GM21825 (cell line): ENCODE measurements around the gene ASXL1.

Experiments
- ATAC-seq: cut with Tn5 transposase; IDR thresholded peaks from one replicate; pipeline ENCODE4 v1.9.1; 2021; ENCODE audit warnings: mild to moderate bottlenecking, moderate library complexity; ENCODE audit not compliant: unreplicated experiment

ASXL1 gene

DNA sequence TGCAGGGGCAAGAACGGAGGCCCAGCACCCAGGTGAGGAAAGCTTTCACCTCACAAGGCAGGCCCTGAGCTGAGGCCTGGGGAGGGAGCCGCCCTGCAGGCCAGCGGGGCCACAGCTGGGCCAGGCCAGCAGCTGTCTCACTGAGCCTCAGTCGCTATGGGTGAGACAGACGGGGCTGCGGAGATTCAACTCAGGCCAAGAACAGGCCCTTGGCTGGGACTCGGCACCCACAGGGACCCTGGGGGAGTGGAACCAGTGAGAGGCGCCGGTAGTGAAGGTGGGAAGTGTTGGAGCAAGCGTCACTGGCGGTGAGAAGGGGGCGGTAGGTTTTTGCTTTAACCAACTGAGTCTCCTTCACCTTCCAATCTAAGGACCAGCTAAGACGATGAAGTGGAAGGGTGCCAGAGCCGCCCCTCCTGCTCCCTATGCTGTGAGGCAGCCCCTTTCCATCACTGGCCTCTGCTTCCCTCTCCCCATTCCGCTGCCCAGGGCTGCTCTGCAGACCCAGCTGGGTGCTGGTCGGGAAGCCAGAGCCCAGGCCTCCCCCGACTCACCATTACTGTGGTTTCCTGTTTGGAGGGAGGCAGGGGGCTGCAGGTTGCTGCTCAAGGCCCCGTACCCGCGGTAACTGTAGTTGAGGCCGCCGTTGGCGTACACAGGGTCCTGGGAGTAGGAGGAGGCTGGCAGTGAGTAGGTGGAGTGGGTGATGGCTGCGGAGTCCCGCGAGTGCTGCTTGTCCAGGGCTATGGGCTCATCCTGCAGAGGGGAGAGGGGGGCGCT, 93.7 kb downstream of the ASXL1 start:
- no peak for ATAC-seq

DNA sequence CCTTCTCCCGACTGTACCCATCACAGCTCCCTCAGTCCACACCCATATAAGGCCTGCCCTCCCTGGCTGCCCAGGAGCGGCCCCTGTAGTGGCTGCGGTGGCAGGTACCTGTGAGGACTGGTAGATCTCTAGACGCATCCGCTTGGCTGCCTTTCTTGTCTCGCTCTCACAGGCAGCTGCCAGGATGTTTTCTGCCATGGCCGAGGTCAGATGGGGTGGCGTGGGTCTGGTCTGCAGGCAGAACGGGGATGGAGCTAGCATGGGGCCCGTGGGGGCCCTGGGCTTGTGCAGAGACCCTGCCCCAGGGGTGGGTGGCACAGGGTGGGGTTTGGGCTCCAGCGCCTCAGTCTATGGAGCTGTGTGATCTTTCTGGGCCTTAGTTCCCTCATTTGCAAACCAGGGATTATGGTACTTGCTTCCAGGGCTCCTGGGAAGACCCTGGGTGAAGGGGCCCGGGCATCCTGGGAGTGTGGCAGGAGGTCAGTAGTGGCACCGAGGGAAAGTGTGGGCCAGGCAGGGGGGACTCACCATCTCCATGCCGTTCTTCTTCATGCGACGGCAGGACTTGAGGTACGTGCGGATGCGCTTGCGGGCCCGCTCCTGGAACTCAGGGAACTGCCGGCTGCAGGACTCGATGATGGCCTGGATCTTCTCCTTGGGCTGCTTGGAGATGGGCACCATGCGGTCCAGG, 94.8 kb downstream of the ASXL1 start:
- ATAC-seq = no peak

DNA sequence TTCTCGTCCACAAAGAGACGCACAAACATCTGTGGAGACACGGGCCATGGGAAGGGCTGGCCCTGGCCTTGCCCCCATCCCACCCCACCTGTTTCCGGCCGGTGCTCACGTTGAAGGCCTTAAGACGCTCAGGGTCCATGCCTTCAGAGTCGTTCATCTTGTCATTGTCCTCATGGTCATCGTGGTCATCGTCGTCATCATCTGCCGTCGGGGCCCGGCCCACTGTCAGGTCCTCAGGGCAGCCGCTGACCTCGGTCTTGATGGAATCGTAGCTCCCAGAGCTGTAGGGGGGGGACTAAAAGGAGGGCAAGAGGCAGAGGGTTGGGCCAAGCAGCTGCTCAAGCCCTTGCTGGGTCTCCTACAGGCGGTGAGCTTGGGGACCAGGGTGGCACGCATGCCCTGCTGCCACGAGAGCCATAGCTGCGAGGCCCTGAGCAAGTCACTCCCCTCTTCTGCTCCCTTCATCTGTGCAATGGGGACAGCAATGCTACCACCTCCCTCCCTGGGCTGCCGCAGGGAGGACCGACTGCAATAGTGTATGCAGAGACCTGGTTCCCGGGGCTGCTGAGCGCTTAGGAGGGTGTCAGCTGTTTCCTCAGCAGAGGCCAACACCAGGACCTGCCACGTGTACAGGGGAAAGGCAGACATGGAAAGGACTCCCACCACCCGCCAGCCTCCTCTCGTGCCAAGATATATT, 95.5 kb downstream of the ASXL1 start:
- ATAC-seq = no peak

GRCh38 chr20:32454164-32455145, 96.3 kb downstream of the ASXL1 start:
- no peak for ATAC-seq

DNA sequence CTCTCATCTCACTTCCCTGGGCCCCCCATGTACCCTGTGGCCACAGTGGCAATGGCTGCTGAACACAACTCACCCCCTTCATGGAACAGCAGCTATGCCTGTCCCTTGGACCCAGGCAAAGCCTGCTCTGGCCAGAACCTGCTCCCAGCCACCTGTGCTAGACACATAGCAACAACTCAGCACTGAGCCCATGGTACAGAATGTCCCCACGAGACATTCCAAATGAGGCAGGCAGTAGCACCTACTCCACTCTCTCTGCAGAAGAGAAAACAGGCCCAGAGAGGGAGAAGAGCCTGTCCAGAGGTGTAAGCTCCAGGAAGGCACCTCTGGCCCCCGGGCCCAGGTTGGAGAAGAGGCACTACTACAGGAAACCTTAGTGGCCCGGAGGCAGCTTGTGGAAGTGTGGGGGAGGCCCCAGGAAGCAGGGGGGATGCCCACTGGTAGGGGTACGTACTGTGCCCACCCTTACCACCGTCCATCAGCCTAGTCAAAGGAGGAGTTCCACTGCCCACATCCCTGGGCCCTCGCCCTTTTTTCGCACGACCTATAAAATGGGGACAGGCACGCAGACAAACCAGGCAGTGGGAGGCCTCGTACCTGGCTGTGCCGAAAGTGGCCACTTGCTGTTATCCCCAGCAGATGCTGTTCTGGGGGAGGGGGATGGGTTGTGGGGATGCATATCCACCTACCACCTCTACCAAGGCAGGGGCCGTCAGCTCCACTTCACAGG, 97.2 kb downstream of the ASXL1 start:
- no peak for ATAC-seq

GRCh38 chr20:32455901-32456701, 98.0 kb downstream of the ASXL1 start:
- no peak for ATAC-seq

DNA sequence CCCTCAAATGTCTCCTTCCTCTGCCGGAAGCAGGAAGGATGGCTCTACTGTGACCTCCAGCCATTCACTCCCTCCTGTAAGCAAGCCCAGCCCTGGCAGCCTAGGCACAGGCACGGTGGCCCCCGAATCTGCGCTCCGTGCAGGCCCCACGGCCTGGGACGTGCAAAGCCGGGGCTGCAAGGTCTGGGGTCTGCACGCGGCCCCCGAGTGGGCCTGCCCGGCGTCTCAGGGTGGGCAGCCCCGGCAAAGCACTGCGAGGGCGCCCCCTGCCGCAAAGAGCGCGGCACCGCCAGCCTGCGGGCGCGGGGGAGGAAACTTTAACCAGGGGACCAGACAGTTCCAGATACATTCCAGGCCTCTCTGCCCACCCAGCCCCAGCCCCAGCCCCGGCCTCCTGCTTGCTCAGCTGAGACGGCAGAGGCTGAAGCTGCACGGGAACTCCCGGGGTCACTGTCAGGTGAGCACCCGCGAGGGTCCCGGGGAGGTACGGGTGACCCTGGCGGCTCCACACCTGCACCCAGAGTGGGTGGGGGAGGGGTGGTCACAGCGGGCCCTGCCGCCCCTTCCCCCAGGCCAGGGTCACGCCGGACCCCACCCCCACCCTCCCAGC, 98.8 kb downstream of the ASXL1 start:
- ATAC-seq = no peak

DNA sequence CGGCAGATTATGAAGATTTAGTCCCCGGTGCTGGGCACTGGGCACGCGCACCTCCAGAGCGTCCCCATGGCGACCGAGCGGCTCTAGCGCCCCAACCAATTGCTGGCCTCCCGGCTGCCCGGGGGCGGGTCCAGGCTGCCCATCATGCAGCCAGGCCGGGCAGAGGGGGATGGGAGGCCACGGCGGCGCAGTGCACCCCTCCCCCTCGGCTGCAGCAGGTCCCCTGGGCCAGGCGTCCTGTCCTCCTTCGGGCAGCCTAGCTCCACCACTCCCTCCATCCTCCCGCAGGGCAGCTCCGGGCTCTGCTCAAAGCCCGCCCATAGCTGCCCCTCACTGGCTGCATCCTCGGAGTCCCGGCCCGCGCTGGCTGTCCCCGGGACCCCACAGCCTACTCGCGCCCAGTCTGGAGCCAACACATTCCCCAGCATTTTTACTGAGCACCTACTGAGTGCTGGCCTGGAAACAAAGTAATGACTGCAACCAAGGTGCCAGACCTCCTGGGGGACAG, 99.4 kb downstream of the ASXL1 start:
- ATAC-seq = no peak

DNA sequence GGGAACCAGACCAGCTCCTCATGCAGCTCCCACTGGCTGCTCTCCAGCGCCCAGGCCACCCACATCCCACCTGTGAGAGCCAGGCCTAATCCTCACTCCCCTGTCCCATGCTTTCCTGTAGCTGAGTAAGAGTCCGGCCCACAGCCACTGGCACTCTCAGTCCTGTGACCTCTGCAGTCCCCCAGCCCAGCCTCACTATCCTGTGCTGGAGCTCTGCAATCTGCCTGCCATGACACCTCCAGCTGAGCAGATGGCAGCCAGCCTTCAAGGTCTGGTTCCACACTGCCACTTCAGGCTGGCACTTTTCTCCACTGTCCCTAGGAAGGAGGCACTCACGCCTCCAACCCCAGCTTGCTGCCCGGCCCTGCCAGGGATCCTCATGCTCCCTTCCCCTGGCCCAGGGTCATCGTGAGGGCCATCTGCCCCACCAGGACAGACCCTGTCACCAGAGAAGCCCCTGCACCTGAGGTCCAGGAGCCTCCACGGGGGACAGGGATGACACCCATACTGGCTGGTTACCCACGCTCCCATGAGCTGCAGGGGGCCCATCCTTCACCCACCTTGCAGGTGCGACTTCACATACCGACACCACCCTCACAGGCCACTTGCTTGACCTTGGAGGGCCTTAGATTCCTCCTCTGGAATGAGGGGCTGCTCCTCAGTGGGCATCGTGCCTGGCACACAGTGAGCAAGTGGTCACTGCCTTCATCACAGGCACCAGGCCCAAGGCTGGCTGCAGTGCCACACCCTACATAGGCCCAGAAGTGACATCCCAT, 100.1 kb downstream of the ASXL1 start:
- ATAC-seq = no peak

- no peak for ATAC-seq
Measured at GRCh38 chr20:32458837-32459220, 100.7 kb downstream of the ASXL1 start.

GRCh38 chr20:32460231-32460630, 102.1 kb downstream of the ASXL1 start:
- no peak for ATAC-seq

- ATAC-seq = no peak
Measured at GRCh38 chr20:32460683-32461320, 102.7 kb downstream of the ASXL1 start.

GRCh38 chr20:32461836-32462600, 103.9 kb downstream of the ASXL1 start:
- ATAC-seq = no peak

- ATAC-seq = no peak
Measured at GRCh38 chr20:32462900-32463641, 104.9 kb downstream of the ASXL1 start.

DNA sequence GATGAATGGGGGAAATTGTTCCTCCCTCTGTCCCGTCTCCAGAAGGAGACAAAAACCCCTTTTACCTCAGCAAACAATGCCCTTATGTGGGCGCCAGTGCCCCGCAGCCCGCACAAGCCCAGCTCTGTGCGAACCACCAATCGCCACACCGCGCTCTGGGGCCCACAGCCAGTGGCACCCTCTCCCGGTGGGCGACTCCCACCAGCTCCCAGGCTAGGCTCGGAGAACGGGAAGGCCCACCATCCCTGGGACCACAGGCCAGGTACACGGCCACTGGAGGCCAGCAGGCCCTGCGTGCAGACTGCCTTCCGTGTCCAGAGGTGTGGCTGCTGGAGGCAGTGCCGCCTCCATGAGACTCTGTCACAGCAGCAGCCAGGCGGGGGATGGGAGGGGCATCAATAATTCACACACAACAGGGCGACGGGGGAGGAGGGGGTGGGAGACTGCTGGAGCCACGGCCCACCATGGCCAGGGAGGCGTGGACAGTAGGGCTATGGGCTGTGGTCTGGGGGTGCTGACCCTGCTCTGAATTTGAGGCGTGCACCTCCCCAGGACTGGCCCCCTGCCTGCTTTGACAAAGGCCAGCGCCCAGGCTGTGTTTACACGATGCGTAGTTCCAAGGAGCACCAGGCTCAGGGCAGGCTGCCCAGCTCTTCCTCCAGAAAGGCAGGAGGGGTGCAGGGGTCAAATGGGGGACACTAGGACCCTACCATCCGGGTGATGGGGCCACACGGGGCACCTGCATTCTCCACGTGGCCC, 105.7 kb downstream of the ASXL1 start:
- ATAC-seq = no peak
